SK-N-SH (cell line): Measurements from ENCODE around the gene MLLT1. TPM values are rescaled to one million over a fixed set of nuclear protein-coding genes. Genes with fewer than 3 reads are reported as not detected.

Experiments
- CTCF ChIA-PET: fragments of 300-600, 350-600 bp; formaldehyde crosslinking; extraction: SDS; loops from one replicate; lab custom pipeline; 2021; lab: Yijun Ruan, JAX
- POLR2A ChIA-PET: fragments of 350-600 bp; sonication (Branson Sonifier 250); formaldehyde crosslinking; extraction: SDS; loops from one replicate; lab custom pipeline; 2020; ENCODE audit warnings: antibody characterized with exemption, inconsistent platforms; lab: Yijun Ruan, JAX
- DNase-seq: peaks from one replicate; pipeline ENCODE4 v3.0.0; 2012
- H2AFZ ChIP-seq: fragments of 200-600 bp; sonication (generic); 2 replicates; pipeline ENCODE4 v1.8.1; 2016; ENCODE audit warnings: antibody characterized with exemption, mild to moderate bottlenecking, low read depth
- H3F3A ChIP-seq: fragments of 200-600 bp; sonication (generic); replicated peaks from 2 replicates; pipeline ENCODE3; 2016; ENCODE audit warnings: antibody characterized with exemption, mild to moderate bottlenecking; ENCODE audit not compliant: insufficient read depth
- H3K27ac ChIP-seq, 2 experiments: fragments of 200-500 bp in 1 of 2; fragments of 200-600 bp in 1 of 2; sonication (Bioruptor generic) in 1 of 2; sonication (generic), shearing (Covaris generic) in 1 of 2; 2 replicates each; pipeline versions ENCODE4 v1.5.1 to v1.6.1; 2014 to 2016; ENCODE audit warnings: low read depth in 2 of 2, inconsistent platforms in 1 of 2, low read length in 1 of 2, mild to moderate bottlenecking in 1 of 2, mixed read lengths in 1 of 2
- H3K27me3 ChIP-seq: fragments of 200-600 bp; sonication (generic), shearing (Covaris generic); 2 replicates; pipeline ENCODE4 v1.6.1; 2016; ENCODE audit warnings: mixed run types; ENCODE audit not compliant: insufficient read depth
- H3K36me3 ChIP-seq, 2 experiments: fragments of 200-500 bp in 1 of 2; fragments of 200-600 bp in 1 of 2; sonication (Bioruptor generic) in 1 of 2; sonication (generic) in 1 of 2; replicated peaks in 1 of 2; 2 replicates each; pipeline versions ENCODE3 to v1.5.1; 2014 to 2016; ENCODE audit warnings: low read length in 1 of 2, mild to moderate bottlenecking in 1 of 2; ENCODE audit not compliant: insufficient read depth in 2 of 2, control insufficient read depth in 1 of 2
- H3K4me1 ChIP-seq, 2 experiments: fragments of 200-500 bp in 1 of 2; fragments of 200-600 bp in 1 of 2; sonication (Bioruptor generic) in 1 of 2; sonication (generic), shearing (Covaris generic) in 1 of 2; 2 replicates each; pipeline versions ENCODE4 v1.5.1 to v1.6.1; 2014 to 2016; ENCODE audit warnings: low read depth in 1 of 2, low read length in 1 of 2, mixed run types in 1 of 2; ENCODE audit not compliant: insufficient read depth in 2 of 2, control insufficient read depth in 1 of 2
- H3K4me2 ChIP-seq: fragments of 200-600 bp; sonication (generic), shearing (Covaris generic); 2 replicates; pipeline ENCODE4 v1.6.1; 2017; ENCODE audit warnings: mixed run types
- H3K4me3 ChIP-seq, 2 experiments: fragments of 200-500 bp in 1 of 2; fragments of 200-600 bp in 1 of 2; sonication (Bioruptor generic) in 1 of 2; sonication (generic), shearing (Covaris generic) in 1 of 2; 2 replicates each; pipeline versions ENCODE4 v1.5.1 to v1.8.1; 2014 to 2016; ENCODE audit warnings: low read depth in 2 of 2, inconsistent platforms in 1 of 2, low read length in 1 of 2, mild to moderate bottlenecking in 1 of 2, mixed read lengths in 1 of 2, moderate library complexity in 1 of 2
- H3K79me2 ChIP-seq: fragments of 200-600 bp; sonication (generic); 2 replicates; pipeline ENCODE4 v1.8.1; 2017; ENCODE audit warnings: mild to moderate bottlenecking; ENCODE audit not compliant: insufficient read depth
- H3K9ac ChIP-seq: fragments of 200-600 bp; sonication (generic); 2 replicates; pipeline ENCODE4 v1.6.1; 2017; ENCODE audit warnings: mixed run types
- H3K9me2 ChIP-seq: fragments of 200-600 bp; sonication (generic); 2 replicates; pipeline ENCODE4 v1.6.1; 2017; ENCODE audit warnings: mixed run types
- H3K9me3 ChIP-seq: fragments of 200-600 bp; sonication (generic); 2 replicates; pipeline ENCODE4 v1.6.1; 2017; ENCODE audit warnings: mixed run types, mild to moderate bottlenecking, moderate library complexity
- H4K20me1 ChIP-seq: fragments of 200-600 bp; sonication (generic); 2 replicates; pipeline ENCODE4 v1.6.1; 2017; ENCODE audit warnings: mild to moderate bottlenecking, mixed run types; ENCODE audit not compliant: insufficient read depth
- EP300 ChIP-seq, 2 experiments: IDR thresholded peaks; 2 replicates each; pipeline versions ENCODE4 v1.4.0 to v1.6.1; 2012; ENCODE audit warnings: borderline replicate concordance in 1 of 2, low read depth in 1 of 2, low read length in 1 of 2
- FOXJ3 ChIP-seq: sonication (generic); formaldehyde crosslinking; IDR thresholded peaks from 2 replicates; pipeline ENCODE4 v1.5.1; 2020; ENCODE audit warnings: mild to moderate bottlenecking, missing genetic modification reagents
- GATA2 ChIP-seq: sonication (generic); formaldehyde crosslinking; IDR thresholded peaks from 2 replicates; pipeline ENCODE4 v1.5.0; 2020; ENCODE audit warnings: mild to moderate bottlenecking, missing genetic modification reagents
- JUND ChIP-seq: IDR thresholded peaks from 2 replicates; pipeline ENCODE4 v1.4.0; 2012
- POLR2AphosphoS5 ChIP-seq: IDR thresholded peaks from 2 replicates; pipeline ENCODE4 v1.6.1; 2012; ENCODE audit warnings: low read depth, low read length
- RAD21 ChIP-seq: IDR thresholded peaks from 2 replicates; pipeline ENCODE4 v1.6.1; 2012; ENCODE audit warnings: mild to moderate bottlenecking, low read length
- SIN3A ChIP-seq: IDR thresholded peaks from 2 replicates; pipeline ENCODE4 v1.6.1; 2012; ENCODE audit warnings: low read depth, mild to moderate bottlenecking, low read length, moderate library complexity, borderline replicate concordance
- SMC3 ChIP-seq: IDR thresholded peaks from 2 replicates; pipeline ENCODE4 v1.6.1; 2012; ENCODE audit warnings: low read depth, low read length, improper control_type of control experiment
- TAF1 ChIP-seq: IDR thresholded peaks from 2 replicates; pipeline ENCODE4 v1.6.1; 2012; ENCODE audit warnings: low read depth, mild to moderate bottlenecking, low read length, moderate library complexity, borderline replicate concordance
- USF1 ChIP-seq: IDR thresholded peaks from 2 replicates; pipeline ENCODE4 v1.4.0; 2012; ENCODE audit warnings: low read depth, borderline replicate concordance
- ZBTB33 ChIP-seq: IDR thresholded peaks from 2 replicates; pipeline ENCODE4 v1.4.0; 2012; ENCODE audit warnings: low read depth, borderline replicate concordance
- whole genome bisulfite sequencing: methylation state at CpG from one replicate; pipeline ENCODE4 v1.1.6; 2017; ENCODE audit warnings: low lambda C conversion rate; 5-methylcytosine and 5-hydroxymethylcytosine counted together
- polyA plus RNA-seq, 3 experiments: library from polyadenylated mRNA; depleted of rRNA; stranded (reverse); fragments of >200 nt; gene quantifications; 2 replicates each; pipeline ENCODE4 v1.2.3, GENCODE V29; 2012
- TF ChIP-seq, protein P1 (sequence below): fragments of 150-350 bp; IDR thresholded peaks from 2 replicates; pipeline ENCODE4 v1.6.1; 2017; ENCODE audit warnings: antibody characterized with exemption, low read length, low read depth, borderline replicate concordance
- TF ChIP-seq, protein P2 (sequence below): IDR thresholded peaks from 2 replicates; pipeline ENCODE4 v1.4.0; 2012; ENCODE audit warnings: low read depth
- TF ChIP-seq, protein P3 (sequence below): fragments of 200-600 bp; sonication (generic); IDR thresholded peaks from 2 replicates; pipeline ENCODE4 v1.6.1; 2017; ENCODE audit warnings: antibody characterized with exemption, mild to moderate bottlenecking, moderate library complexity

Gene MLLT1
- polyA plus RNA-seq, 1 of the 3 experiments (the other 2 are of a cell fraction): 19.0 TPM

GRCh38 chr19:6210091-6210490 is 69.7 kb downstream of the MLLT1 start:
- no peak for TF ChIP-seq POLR2AphosphoS5
- no peak for TF ChIP-seq ZBTB33
- TF ChIP-seq, protein P1, sequence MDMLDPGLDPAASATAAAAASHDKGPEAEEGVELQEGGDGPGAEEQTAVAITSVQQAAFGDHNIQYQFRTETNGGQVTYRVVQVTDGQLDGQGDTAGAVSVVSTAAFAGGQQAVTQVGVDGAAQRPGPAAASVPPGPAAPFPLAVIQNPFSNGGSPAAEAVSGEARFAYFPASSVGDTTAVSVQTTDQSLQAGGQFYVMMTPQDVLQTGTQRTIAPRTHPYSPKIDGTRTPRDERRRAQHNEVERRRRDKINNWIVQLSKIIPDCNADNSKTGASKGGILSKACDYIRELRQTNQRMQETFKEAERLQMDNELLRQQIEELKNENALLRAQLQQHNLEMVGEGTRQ: no peak
- no peak for TF ChIP-seq GATA2 (CRISPR knock-in tag)
- TF ChIP-seq, protein P2, sequence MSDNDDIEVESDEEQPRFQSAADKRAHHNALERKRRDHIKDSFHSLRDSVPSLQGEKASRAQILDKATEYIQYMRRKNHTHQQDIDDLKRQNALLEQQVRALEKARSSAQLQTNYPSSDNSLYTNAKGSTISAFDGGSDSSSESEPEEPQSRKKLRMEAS: no peak
- TF ChIP-seq, protein P3, sequence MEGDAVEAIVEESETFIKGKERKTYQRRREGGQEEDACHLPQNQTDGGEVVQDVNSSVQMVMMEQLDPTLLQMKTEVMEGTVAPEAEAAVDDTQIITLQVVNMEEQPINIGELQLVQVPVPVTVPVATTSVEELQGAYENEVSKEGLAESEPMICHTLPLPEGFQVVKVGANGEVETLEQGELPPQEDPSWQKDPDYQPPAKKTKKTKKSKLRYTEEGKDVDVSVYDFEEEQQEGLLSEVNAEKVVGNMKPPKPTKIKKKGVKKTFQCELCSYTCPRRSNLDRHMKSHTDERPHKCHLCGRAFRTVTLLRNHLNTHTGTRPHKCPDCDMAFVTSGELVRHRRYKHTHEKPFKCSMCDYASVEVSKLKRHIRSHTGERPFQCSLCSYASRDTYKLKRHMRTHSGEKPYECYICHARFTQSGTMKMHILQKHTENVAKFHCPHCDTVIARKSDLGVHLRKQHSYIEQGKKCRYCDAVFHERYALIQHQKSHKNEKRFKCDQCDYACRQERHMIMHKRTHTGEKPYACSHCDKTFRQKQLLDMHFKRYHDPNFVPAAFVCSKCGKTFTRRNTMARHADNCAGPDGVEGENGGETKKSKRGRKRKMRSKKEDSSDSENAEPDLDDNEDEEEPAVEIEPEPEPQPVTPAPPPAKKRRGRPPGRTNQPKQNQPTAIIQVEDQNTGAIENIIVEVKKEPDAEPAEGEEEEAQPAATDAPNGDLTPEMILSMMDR: no peak
- TF ChIP-seq FOXJ3 (CRISPR knock-in tag): no peak
- TF ChIP-seq SMC3: no peak
- TF ChIP-seq JUND: no peak
- no peak for TF ChIP-seq SIN3A
- TF ChIP-seq EP300 (IDR thresholded peaks at IDR 0.05; ENCODE audit: borderline replicate concordance in 1 of 2, low read depth in 1 of 2, low read length in 1 of 2): no peak
- TF ChIP-seq USF1: no peak
- no peak for TF ChIP-seq RAD21
- no peak for TF ChIP-seq TAF1
- TF ChIP-seq, all 33 proteins: peak for 0
- no peaks in the 10 kb centered on the region for H3K4me1 ChIP-seq
- no peak for DNase-seq
- 94% methylated on average over 7 of the region's 7 CpGs for whole genome bisulfite sequencing
- no peak overlapping the region for H3K9ac ChIP-seq
- H2AFZ ChIP-seq: no peak overlapping the region
- no peaks in the 10 kb centered on the region for H3K9me2 ChIP-seq
- H3K27ac ChIP-seq: no peak overlapping the region
- H3K27me3 ChIP-seq: no peaks in the 10 kb centered on the region
- H3K9me3 ChIP-seq: no peaks in the 10 kb centered on the region
- H3K4me3 ChIP-seq: no peak overlapping the region
- H3K4me2 ChIP-seq: no peak overlapping the region
- H3K79me2 ChIP-seq: no peaks in the 10 kb centered on the region
- ChIA-PET CTCF (no interaction called here), POLR2A (no interaction called here)
- peaks cover 0 to 21% of the 10 kb centered on the region in 2 experiments for H3K36me3 ChIP-seq
- H3F3A ChIP-seq: no peaks in the 10 kb centered on the region
- H4K20me1 ChIP-seq: no peaks in the 10 kb centered on the region
